Measurements from ENCODE around the gene MYO1G.

- no peak for TF ChIP-seq CTCF (IDR thresholded peaks at IDR 0.05)
- TF ChIP-seq ZFX (IDR thresholded peaks at IDR 0.05; ENCODE audit: borderline replicate concordance): no peak
Measured at GRCh38 chr7:44998153-44998871, 19.5 kb upstream of the MYO1G start.

All from 22Rv1 (cell line).